Osteoblast (primary cell): ENCODE data around the gene NHP2. TPM values are rescaled to one million over a fixed set of nuclear protein-coding genes. Genes with fewer than 3 reads are reported as not detected.
A peak's percentile ranks its signal among the peaks of the same experiment; 100 is the strongest.
"Not testable (repeated sequence)": the region's sequence is repeated elsewhere in the genome, so short reads cannot be mapped to it uniquely, and the experiment has no call there.

Experiments used
- DNase-seq: peaks from one replicate; pipeline ENCODE4 v3.0.0; 2011; ENCODE audit warnings: low spot score, mixed read lengths; ENCODE audit not compliant: insufficient read length; ENCODE audit errors: missing footprints
- H2AFZ ChIP-seq: 2 replicates; pipeline ENCODE4 v1.6.0; 2011; ENCODE audit warnings: mild to moderate bottlenecking, low read length
- H3K27ac ChIP-seq: 2 replicates; pipeline ENCODE4 v1.5.1; 2011; ENCODE audit warnings: mild to moderate bottlenecking, low read depth, low read length, moderate library complexity
- H3K27me3 ChIP-seq: 2 replicates; pipeline ENCODE4 v1.6.0; 2012; ENCODE audit warnings: mild to moderate bottlenecking, control low read depth, inconsistent platforms, low read length, moderate library complexity; ENCODE audit not compliant: insufficient read depth
- H3K36me3 ChIP-seq: 2 replicates; pipeline ENCODE4 v1.5.1; 2011; ENCODE audit warnings: mild to moderate bottlenecking, low read length, control low read depth, moderate library complexity; ENCODE audit not compliant: insufficient read depth
- H3K4me1 ChIP-seq: 2 replicates; pipeline ENCODE4 v1.5.1; 2011; ENCODE audit warnings: mild to moderate bottlenecking, low read length, control low read depth, moderate library complexity; ENCODE audit not compliant: insufficient read depth
- H3K4me2 ChIP-seq: 2 replicates; pipeline ENCODE4 v1.6.0; 2011; ENCODE audit warnings: mild to moderate bottlenecking, low read length; ENCODE audit not compliant: insufficient read depth
- H3K4me3 ChIP-seq: fragments of 200-600 bp; sonication (generic); 3 replicates; pipeline ENCODE4 v1.5.1; 2012; ENCODE audit warnings: mild to moderate bottlenecking, low read length, inconsistent platforms; ENCODE audit not compliant: insufficient read depth
- H3K79me2 ChIP-seq: 2 replicates; pipeline ENCODE4 v1.6.0; 2012; ENCODE audit warnings: mild to moderate bottlenecking, low read length, control low read depth, inconsistent platforms; ENCODE audit not compliant: insufficient read depth
- H3K9me3 ChIP-seq: 2 replicates; pipeline ENCODE4 v1.5.1; 2011; ENCODE audit warnings: low read depth, low read length, control low read depth
- H4K20me1 ChIP-seq: 2 replicates; pipeline ENCODE4 v1.6.0; 2012; ENCODE audit warnings: mild to moderate bottlenecking, low read length, control low read depth; ENCODE audit not compliant: insufficient read depth
- CTCF ChIP-seq: IDR thresholded peaks from 2 replicates; pipeline ENCODE4 v1.5.1; 2011; ENCODE audit warnings: mild to moderate bottlenecking, low read depth, low read length, moderate library complexity; ENCODE audit errors: extremely low read depth
- total RNA-seq: library from RNA; depleted of rRNA; stranded (reverse); fragments of >200 nt; gene quantifications from 2 replicates; pipeline ENCODE4 v1.2.3, GENCODE V29; 2012

Gene NHP2
- total RNA-seq, 1 donor: 66.2 TPM

- peaks cover 9% of the 10 kb centered on the region for H3K4me1 ChIP-seq
- DNase-seq: no peak
- H3K79me2 ChIP-seq: peaks cover 8% of the 10 kb centered on the region
- no peak overlapping the region for H2AFZ ChIP-seq
- no peaks in the 10 kb centered on the region for H3K9me3 ChIP-seq
- no peak for TF ChIP-seq CTCF
- no peaks in the 10 kb centered on the region for H3K36me3 ChIP-seq
- no peak overlapping the region for H3K4me2 ChIP-seq
- H3K27me3 ChIP-seq: peaks cover 4% of the 10 kb centered on the region
- no peaks in the 10 kb centered on the region for H4K20me1 ChIP-seq
- no peak overlapping the region for H3K4me3 ChIP-seq
- H3K27ac ChIP-seq: no peak overlapping the region
Measured at GRCh38 chr5:178199581-178200434, 46.1 kb upstream of the NHP2 start.

GRCh38 chr5:178198706-178199105 lies 45.0 kb upstream of the NHP2 start:
- no peak for TF ChIP-seq CTCF
- Histone ChIP-seq H3K4me2 (no peak overlapping the region), H3K4me3 (no peak overlapping the region), H3K79me2 (no peaks in the 10 kb centered on the region), H4K20me1 (no peaks in the 10 kb centered on the region), H2AFZ (no peak overlapping the region), H3K36me3 (no peaks in the 10 kb centered on the region), H3K9me3 (no peaks in the 10 kb centered on the region), H3K4me1 (peaks cover 5% of the 10 kb centered on the region), H3K27me3 (peaks cover 13% of the 10 kb centered on the region), H3K27ac (no peak overlapping the region)
- no peak for DNase-seq

- H3K4me2 ChIP-seq, H3K79me2 ChIP-seq, H3K4me1 ChIP-seq, H4K20me1 ChIP-seq, H2AFZ ChIP-seq, H3K9me3 ChIP-seq, H3K27ac ChIP-seq, H3K36me3 ChIP-seq, H3K4me3 ChIP-seq, DNase-seq: not testable (repeated sequence)
- peaks cover 15% of the 10 kb centered on the region for H3K27me3 ChIP-seq
Measured at GRCh38 chr5:178198151-178198550, 44.5 kb upstream of the NHP2 start.

GRCh38 chr5:178196986-178197385 lies 43.3 kb upstream of the NHP2 start:
- no peak overlapping the region for H3K4me2 ChIP-seq
- H3K9me3 ChIP-seq: no peaks in the 10 kb centered on the region
- DNase-seq: no peak
- no peak overlapping the region for H3K4me3 ChIP-seq
- H3K79me2 ChIP-seq: no peaks in the 10 kb centered on the region
- no peaks in the 10 kb centered on the region for H3K36me3 ChIP-seq
- H3K27me3 ChIP-seq: peaks cover 18% of the 10 kb centered on the region
- H3K4me1 ChIP-seq: peaks cover 5% of the 10 kb centered on the region
- H4K20me1 ChIP-seq: no peaks in the 10 kb centered on the region
- TF ChIP-seq CTCF: peak; percentile 42
- no peak overlapping the region for H3K27ac ChIP-seq
- no peak overlapping the region for H2AFZ ChIP-seq
